ENCODE data around the gene ZNF19. TPM values are rescaled to one million over a fixed set of nuclear protein-coding genes. Genes with fewer than 3 reads are reported as not detected.

The ZNF19 gene
- total and polyA plus RNA-seq, 2 of the 8 experiments (the other 6 are each of a cell fraction or from before 2014, with no cell fraction given): 1.5 to 3.5 TPM

- Histone ChIP-seq H3K14ac (ENCODE audit: insufficient read length) (no peak overlapping the region), H3K27ac (ENCODE audit: low read depth, low read length) (no peak overlapping the region), H3K4me3 (ENCODE audit: extremely low read depth in 1 of 4, insufficient read depth in 2 of 4, low read depth in 3 of 4, low read length in 4 of 4) (no peak overlapping the region), H4K8ac (ENCODE audit: extremely low read depth, insufficient read depth, low read length) (no peak overlapping the region), H2BK5ac (ENCODE audit: low read depth, low read length) (no peak overlapping the region), H2BK12ac (ENCODE audit: low read depth, low read length) (no peak overlapping the region), H2BK120ac (replicated peaks; ENCODE audit: low read depth, low read length) (no peak overlapping the region), H3K27me3 (replicated peaks in 1 of 4; ENCODE audit: control insufficient read depth in 3 of 4, extremely low read depth in 1 of 4, insufficient read depth in 3 of 4, low read length in 3 of 4) (no peaks in the 10 kb centered on the region; a peak in 1 of 7 replicates), H4K91ac (replicated peaks; ENCODE audit: insufficient read length, low read length) (no peak overlapping the region), H4K20me1 (replicated peaks in 1 of 2; ENCODE audit: control insufficient read depth in 1 of 2, insufficient read depth in 2 of 2, low read length in 2 of 2) (no peaks in the 10 kb centered on the region), H2AFZ (ENCODE audit: low read length) (no peak overlapping the region), H3K23ac (ENCODE audit: insufficient read length) (no peak overlapping the region), H3K9ac (replicated peaks in 1 of 4; ENCODE audit: extremely low read depth in 1 of 4, low read depth in 3 of 4, low read length in 3 of 4) (no peak overlapping the region), H3K4ac (replicated peaks; ENCODE audit: insufficient read length, low read depth, low read length) (no peak overlapping the region), H2BK20ac (ENCODE audit: low read length) (no peak overlapping the region), H3K4me2 (ENCODE audit: insufficient read depth in 1 of 2, low read depth in 2 of 2, low read length in 2 of 2) (no peak overlapping the region), H3K9me3 (ENCODE audit: insufficient read depth in 2 of 2, low read depth in 1 of 2, low read length in 1 of 2) (no peaks in the 10 kb centered on the region), H2AK5ac (ENCODE audit: low read depth, low read length) (no peak overlapping the region), H3K36me3 (ENCODE audit: control insufficient read depth in 2 of 4, insufficient read depth in 4 of 4, low read length in 3 of 4) (no peaks in the 10 kb centered on the region), H3K79me2 (ENCODE audit: control insufficient read depth in 1 of 2, insufficient read depth in 2 of 2, low read length in 2 of 2) (no peaks in the 10 kb centered on the region), H3K23me2 (ENCODE audit: low read depth, low read length) (0 out of 2 replicates have a peak, but pooled peaks cover 2% of the 10 kb centered on the region), H3K4me1 (replicated peaks in 1 of 4; ENCODE audit: control insufficient read depth in 3 of 4, insufficient read depth in 4 of 4, low read length in 3 of 4) (no peaks in the 10 kb centered on the region), H3K56ac (replicated peaks; ENCODE audit: insufficient read length, low read depth, low read length) (no peak overlapping the region), H4K5ac (ENCODE audit: insufficient read length, low read depth, low read length) (no peak overlapping the region), H3K18ac (ENCODE audit: extremely low read depth, low read length) (no peak overlapping the region), H2BK15ac (ENCODE audit: low read length) (no peak overlapping the region), H3K79me1 (ENCODE audit: low read depth, low read length) (no peaks in the 10 kb centered on the region)
- DNase-seq (ENCODE audit: low read depth in 1 of 2, low spot score in 2 of 2) (no peak), FAIRE-seq (no peak)
- ChIA-PET POLR2A (ENCODE audit: partially characterized antibody) (interaction anchor here (1.0 kb wide), 1 partner anchor 43 kb away, joined by 3 read pairs; no protein-coding TSS in a partner anchor), CTCF (ENCODE audit: partially characterized antibody) (interaction anchor here (1.0 to 7.0 kb wide), 9 partner anchors 10 to 118 kb away, joined by 3 to 46 read pairs (median 5); partner anchors contain the start of gene CHST4)
- 72 to 100% methylated on average over 1 to 2 of the region's 2 CpGs for WGBS, 2 experiments (ENCODE audit: extremely low coverage in 1 of 2, insufficient coverage in 1 of 2, insufficient read length in 1 of 2, insufficient replicate concordance in 2 of 2, low coverage in 1 of 2, low lambda C conversion rate in 2 of 2, missing lambda C conversion rate in 1 of 2)
- TF ChIP-seq SUZ12 (IDR thresholded peaks at IDR 0.05; ENCODE audit: low read length) (no peak), TAF1 (IDR thresholded peaks at IDR 0.05; ENCODE audit: low read depth, low read length) (no peak), HDAC2 (IDR thresholded peaks at IDR 0.05; ENCODE audit: borderline replicate concordance in 1 of 2, low read depth in 2 of 2, low read length in 2 of 2) (no peak), POU5F1 (IDR thresholded peaks at IDR 0.05; ENCODE audit: low read depth, low read length) (no peak), E2F6 (IDR thresholded peaks at IDR 0.05) (no peak), SIRT6 (IDR thresholded peaks at IDR 0.05; ENCODE audit: low read length) (no peak), BCL11A (IDR thresholded peaks at IDR 0.05; ENCODE audit: low read depth in 2 of 2, low read length in 2 of 2) (no peak), KDM4A (IDR thresholded peaks at IDR 0.05; ENCODE audit: low read depth, low read length, severe bottlenecking) (no peak), CBX8 (IDR thresholded peaks at IDR 0.05; ENCODE audit: borderline replicate concordance, low read depth, low read length) (no peak), SAP30 (IDR thresholded peaks at IDR 0.05; ENCODE audit: insufficient read depth, insufficient replicate concordance, low read length) (no peak)
Observed at GRCh38 chr16:71492786-71493185, 3.7 kb upstream of the ZNF19 start.

Data from H1 (cell line).